GM23338 (cell line): ENCODE results near the gene CEP350. TPM values are rescaled to one million over a fixed set of nuclear protein-coding genes. Genes with fewer than 3 reads are reported as not detected.

Experiments used
- ATAC-seq: fragments of 200-7000 bp; cut with Tn5 transposase; 3 replicates; pipeline ENCODE4 v1.9.1; 2020
- DNase-seq: peaks from one replicate; pipeline ENCODE4 v3.0.0-alpha.2; 2015; ENCODE audit warnings: low spot score
- H2AFZ ChIP-seq: fragments of 200-600 bp; sonication (generic); 2 replicates; pipeline ENCODE4 v1.8.0; 2016; ENCODE audit warnings: antibody characterized with exemption, mild to moderate bottlenecking, moderate library complexity
- H3F3A ChIP-seq: fragments of 200-600 bp; sonication (generic); replicated peaks from 2 replicates; pipeline ENCODE4 v1.8.0; 2017; ENCODE audit warnings: antibody characterized with exemption, mixed run types, low read depth
- H3K27ac ChIP-seq: fragments of 200-600 bp; sonication (generic); 2 replicates; pipeline ENCODE4 v1.6.1; 2016; ENCODE audit warnings: low read depth
- H3K27me3 ChIP-seq: fragments of 200-600 bp; sonication (generic); 2 replicates; pipeline ENCODE4 v1.8.0; 2016; ENCODE audit warnings: mild to moderate bottlenecking, mixed run types, moderate library complexity; ENCODE audit not compliant: insufficient read depth
- H3K36me3 ChIP-seq: fragments of 200-600 bp; sonication (generic); 2 replicates; pipeline ENCODE4 v1.8.0; 2016; ENCODE audit warnings: mild to moderate bottlenecking; ENCODE audit not compliant: insufficient read depth
- H3K4me1 ChIP-seq: fragments of 200-600 bp; sonication (generic); 2 replicates; pipeline ENCODE4 v1.8.0; 2016; ENCODE audit warnings: mild to moderate bottlenecking, moderate library complexity; ENCODE audit not compliant: insufficient read depth
- H3K4me2 ChIP-seq: fragments of 200-600 bp; sonication (generic); 2 replicates; pipeline ENCODE4 v1.7.1; 2017; ENCODE audit warnings: mixed run types
- H3K4me3 ChIP-seq: fragments of 200-600 bp; sonication (generic); 2 replicates; pipeline ENCODE4 v1.6.1; 2016; ENCODE audit warnings: mixed run types
- H3K79me2 ChIP-seq: fragments of 200-600 bp; sonication (generic); replicated peaks from 2 replicates; pipeline ENCODE4 v1.8.0; 2017; ENCODE audit warnings: mild to moderate bottlenecking; ENCODE audit not compliant: insufficient read depth
- H3K9me2 ChIP-seq: fragments of 200-600 bp; sonication (generic); 2 replicates; pipeline ENCODE4 v1.8.0; 2017; ENCODE audit not compliant: insufficient read depth
- H4K20me1 ChIP-seq: fragments of 200-600 bp; sonication (generic); replicated peaks from 2 replicates; pipeline ENCODE4 v1.8.0; 2017; ENCODE audit warnings: mild to moderate bottlenecking; ENCODE audit not compliant: insufficient read depth
- H3K27ac Mint-ChIP-seq: 2 replicates; pipeline ENCODE4 v1.8.0; 2020; ENCODE audit warnings: inconsistent platforms, mild to moderate bottlenecking, moderate library complexity, mixed read lengths
- H3K27me3 Mint-ChIP-seq: 3 replicates; pipeline ENCODE4 v1.8.0; 2022; ENCODE audit warnings: low read depth, mild to moderate bottlenecking, moderate library complexity, mixed read lengths, inconsistent platforms; ENCODE audit not compliant: insufficient read depth, poor library complexity
- H3K36me3 Mint-ChIP-seq: 3 replicates; pipeline ENCODE4 v1.8.0; 2021; ENCODE audit warnings: low read depth, mild to moderate bottlenecking, inconsistent platforms, moderate library complexity, mixed read lengths
- H3K4me1 Mint-ChIP-seq: 3 replicates; pipeline ENCODE4 v1.8.0; 2020; ENCODE audit warnings: mild to moderate bottlenecking, inconsistent platforms, mixed read lengths
- H3K4me3 Mint-ChIP-seq: 3 replicates; pipeline ENCODE4 v1.8.0; 2021; ENCODE audit warnings: moderate library complexity, mild to moderate bottlenecking, inconsistent platforms, mixed read lengths
- H3K9me3 Mint-ChIP-seq: 3 replicates; pipeline ENCODE4 v1.8.0; 2020; ENCODE audit warnings: moderate library complexity, mild to moderate bottlenecking, inconsistent platforms, mixed read lengths
- CREB1 ChIP-seq: fragments of 250-450 bp; sonication (Bioruptor Pico); IDR thresholded peaks from 2 replicates; pipeline ENCODE4 v1.5.0; 2020; ENCODE audit warnings: low read depth, mild to moderate bottlenecking, moderate library complexity
- ETS1 ChIP-seq: IDR thresholded peaks from 2 replicates; pipeline ENCODE4 v1.6.1; 2016; ENCODE audit warnings: antibody characterized with exemption
- EZH2 ChIP-seq: fragments of 200-600 bp; sonication (generic); IDR thresholded peaks from one replicate; pipeline ENCODE4 v1.8.0; 2017; ENCODE audit warnings: antibody characterized with exemption, mild to moderate bottlenecking, low read depth; ENCODE audit not compliant: unreplicated experiment
- EZH2phosphoT487 ChIP-seq: fragments of 200-600 bp; sonication (generic); IDR thresholded peaks from one replicate; pipeline ENCODE4 v1.8.1; 2018; ENCODE audit warnings: antibody characterized with exemption; ENCODE audit not compliant: unreplicated experiment
- JUNB ChIP-seq: IDR thresholded peaks from one replicate; pipeline ENCODE4 v1.6.1; 2016; ENCODE audit warnings: antibody characterized with exemption; ENCODE audit not compliant: unreplicated experiment
- NANOG ChIP-seq: IDR thresholded peaks from 2 replicates; pipeline ENCODE4 v1.6.1; 2016; ENCODE audit warnings: antibody characterized with exemption, borderline replicate concordance
- POLR2AphosphoS5 ChIP-seq: IDR thresholded peaks from 2 replicates; pipeline ENCODE4 v1.6.1; 2016; ENCODE audit warnings: antibody characterized with exemption, low read depth
- STAT1 ChIP-seq: IDR thresholded peaks from one replicate; pipeline ENCODE4 v1.6.1; 2016; ENCODE audit warnings: antibody characterized with exemption; ENCODE audit not compliant: unreplicated experiment
- ZNF114 ChIP-seq: fragments of 250-450 bp; sonication (Bioruptor Pico); IDR thresholded peaks from 2 replicates; pipeline ENCODE4 v1.5.0; 2020; ENCODE audit warnings: mild to moderate bottlenecking, moderate library complexity
- ZNF331 ChIP-seq: fragments of 250-450 bp; sonication (Bioruptor Pico); IDR thresholded peaks from 2 replicates; pipeline ENCODE4 v1.5.0; 2020; ENCODE audit warnings: low read depth, mild to moderate bottlenecking, moderate library complexity
- ZNF462 ChIP-seq: fragments of 250-450 bp; sonication (Bioruptor Pico); IDR thresholded peaks from 2 replicates; pipeline ENCODE4 v1.5.0; 2020; ENCODE audit warnings: mild to moderate bottlenecking, moderate library complexity
- polyA plus RNA-seq: library from polyadenylated mRNA; unstranded; fragments of >200 nt; fragmentation: Nextera tagmentation; extraction: Ambion mirVana; gene quantifications from 2 replicates; pipeline ENCODE4 v1.2.1, GENCODE V29; 2016
- total RNA-seq: library from RNA; depleted of rRNA; stranded (reverse); fragments of >200 nt; shearing (Covaris generic); gene quantifications from 2 replicates; pipeline ENCODE4 v1.2.3, GENCODE V29; 2014
- TF ChIP-seq, protein P1 (sequence below), 2 experiments: fragments of 200-600 bp in 1 of 2; sonication (generic) in 1 of 2; conservative IDR thresholded peaks; 2 replicates each; pipeline versions ENCODE4 v1.5.1 to v1.6.1; 2016 to 2017; ENCODE audit warnings: antibody characterized with exemption in 2 of 2, low read depth in 2 of 2, mild to moderate bottlenecking in 2 of 2, moderate library complexity in 1 of 2
- TF ChIP-seq, protein P2 (sequence below): IDR thresholded peaks from one replicate; pipeline ENCODE4 v1.6.1; 2018; ENCODE audit warnings: antibody characterized with exemption; ENCODE audit not compliant: unreplicated experiment

The CEP350 gene
- total and polyA plus RNA-seq, 2 experiments from 2014 or later = 23.4 to 36.8 TPM

DNA sequence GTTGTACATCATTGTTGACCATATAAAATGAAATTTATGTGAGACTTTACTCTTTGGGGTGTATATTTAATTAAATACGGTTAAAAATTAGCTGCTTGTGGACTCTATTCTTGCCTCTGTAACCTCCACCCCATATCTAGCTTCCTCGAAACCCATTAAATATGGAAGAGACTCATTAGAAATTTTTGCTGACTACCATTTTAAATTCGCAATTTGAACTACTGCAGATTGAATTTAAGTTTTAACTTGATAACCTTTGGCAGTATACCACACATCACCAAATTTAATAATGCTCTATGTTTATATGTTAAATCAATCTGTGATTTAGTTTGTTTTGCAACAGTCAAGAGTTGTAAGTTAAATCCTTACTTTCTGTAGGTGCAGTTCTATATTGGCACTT, 111.5 kb downstream of the CEP350 start:
- H3K36me3 ChIP-seq = peaks cover 11% of the 10 kb centered on the region; the same call in 1 of the 2 replicates
- no peaks in the 10 kb centered on the region for H3K79me2 ChIP-seq
- no peaks in the 10 kb centered on the region for H3K4me1 ChIP-seq
- no peaks in the 10 kb centered on the region for H3F3A ChIP-seq
- H3K27me3 ChIP-seq = no peaks in the 10 kb centered on the region
- TF ChIP-seq, protein P1, sequence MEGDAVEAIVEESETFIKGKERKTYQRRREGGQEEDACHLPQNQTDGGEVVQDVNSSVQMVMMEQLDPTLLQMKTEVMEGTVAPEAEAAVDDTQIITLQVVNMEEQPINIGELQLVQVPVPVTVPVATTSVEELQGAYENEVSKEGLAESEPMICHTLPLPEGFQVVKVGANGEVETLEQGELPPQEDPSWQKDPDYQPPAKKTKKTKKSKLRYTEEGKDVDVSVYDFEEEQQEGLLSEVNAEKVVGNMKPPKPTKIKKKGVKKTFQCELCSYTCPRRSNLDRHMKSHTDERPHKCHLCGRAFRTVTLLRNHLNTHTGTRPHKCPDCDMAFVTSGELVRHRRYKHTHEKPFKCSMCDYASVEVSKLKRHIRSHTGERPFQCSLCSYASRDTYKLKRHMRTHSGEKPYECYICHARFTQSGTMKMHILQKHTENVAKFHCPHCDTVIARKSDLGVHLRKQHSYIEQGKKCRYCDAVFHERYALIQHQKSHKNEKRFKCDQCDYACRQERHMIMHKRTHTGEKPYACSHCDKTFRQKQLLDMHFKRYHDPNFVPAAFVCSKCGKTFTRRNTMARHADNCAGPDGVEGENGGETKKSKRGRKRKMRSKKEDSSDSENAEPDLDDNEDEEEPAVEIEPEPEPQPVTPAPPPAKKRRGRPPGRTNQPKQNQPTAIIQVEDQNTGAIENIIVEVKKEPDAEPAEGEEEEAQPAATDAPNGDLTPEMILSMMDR (conservative IDR thresholded peaks at IDR 0.05; ENCODE audit: low read depth in 2 of 2) = no peak
- TF ChIP-seq ETS1 (no peak), JUNB (no peak), CREB1 (CRISPR knock-in tag) (no peak), ZNF462 (no peak), EZH2phosphoT487 (no peak), STAT1 (no peak), ZNF114 (no peak), ZNF331 (CRISPR knock-in tag) (no peak), EZH2 (no peak), POLR2AphosphoS5 (no peak), NANOG (no peak)
- TF ChIP-seq, protein P2, sequence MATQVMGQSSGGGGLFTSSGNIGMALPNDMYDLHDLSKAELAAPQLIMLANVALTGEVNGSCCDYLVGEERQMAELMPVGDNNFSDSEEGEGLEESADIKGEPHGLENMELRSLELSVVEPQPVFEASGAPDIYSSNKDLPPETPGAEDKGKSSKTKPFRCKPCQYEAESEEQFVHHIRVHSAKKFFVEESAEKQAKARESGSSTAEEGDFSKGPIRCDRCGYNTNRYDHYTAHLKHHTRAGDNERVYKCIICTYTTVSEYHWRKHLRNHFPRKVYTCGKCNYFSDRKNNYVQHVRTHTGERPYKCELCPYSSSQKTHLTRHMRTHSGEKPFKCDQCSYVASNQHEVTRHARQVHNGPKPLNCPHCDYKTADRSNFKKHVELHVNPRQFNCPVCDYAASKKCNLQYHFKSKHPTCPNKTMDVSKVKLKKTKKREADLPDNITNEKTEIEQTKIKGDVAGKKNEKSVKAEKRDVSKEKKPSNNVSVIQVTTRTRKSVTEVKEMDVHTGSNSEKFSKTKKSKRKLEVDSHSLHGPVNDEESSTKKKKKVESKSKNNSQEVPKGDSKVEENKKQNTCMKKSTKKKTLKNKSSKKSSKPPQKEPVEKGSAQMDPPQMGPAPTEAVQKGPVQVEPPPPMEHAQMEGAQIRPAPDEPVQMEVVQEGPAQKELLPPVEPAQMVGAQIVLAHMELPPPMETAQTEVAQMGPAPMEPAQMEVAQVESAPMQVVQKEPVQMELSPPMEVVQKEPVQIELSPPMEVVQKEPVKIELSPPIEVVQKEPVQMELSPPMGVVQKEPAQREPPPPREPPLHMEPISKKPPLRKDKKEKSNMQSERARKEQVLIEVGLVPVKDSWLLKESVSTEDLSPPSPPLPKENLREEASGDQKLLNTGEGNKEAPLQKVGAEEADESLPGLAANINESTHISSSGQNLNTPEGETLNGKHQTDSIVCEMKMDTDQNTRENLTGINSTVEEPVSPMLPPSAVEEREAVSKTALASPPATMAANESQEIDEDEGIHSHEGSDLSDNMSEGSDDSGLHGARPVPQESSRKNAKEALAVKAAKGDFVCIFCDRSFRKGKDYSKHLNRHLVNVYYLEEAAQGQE = no peak
- H3K4me2 ChIP-seq = no peak overlapping the region
- Mint-ChIP-seq H3K27ac (no peak overlapping the region), H3K36me3 (peaks cover 26% of the 10 kb centered on the region), H3K4me1 (no peaks in the 10 kb centered on the region), H3K27me3 (no peaks in the 10 kb centered on the region), H3K9me3 (no peaks in the 10 kb centered on the region), H3K4me3 (no peak overlapping the region)
- no peaks in the 10 kb centered on the region for H3K9me2 ChIP-seq
- no peak overlapping the region for H2AFZ ChIP-seq
- ATAC-seq (no peak), DNase-seq (no peak)
- H3K4me3 ChIP-seq = no peak overlapping the region
- H3K27ac ChIP-seq = no peak overlapping the region
- H4K20me1 ChIP-seq = no peaks in the 10 kb centered on the region
